H9 (cell line): ENCODE results near the gene PDE3A. TPM values are rescaled to one million over a fixed set of nuclear protein-coding genes. Genes with fewer than 3 reads are reported as not detected.

Experiments
- DNase-seq: peaks from one replicate; pipeline ENCODE4 v3.0.0-alpha.2; 2017
- H2AFZ ChIP-seq: one replicate; pipeline ENCODE4 v1.6.1; 2013; ENCODE audit warnings: mild to moderate bottlenecking, low read length, control low read depth, moderate library complexity
- H2AK5ac ChIP-seq: 2 replicates; pipeline ENCODE4 v1.6.1; 2013; ENCODE audit warnings: low read length, control low read depth, mixed read lengths; ENCODE audit not compliant: insufficient read length
- H2BK120ac ChIP-seq: one replicate; pipeline ENCODE4 v1.6.1; 2013; ENCODE audit warnings: low read depth, mild to moderate bottlenecking, low read length, control low read depth, inconsistent platforms; ENCODE audit not compliant: poor library complexity, severe bottlenecking
- H2BK12ac ChIP-seq: 2 replicates; pipeline ENCODE4 v1.6.1; 2013; ENCODE audit warnings: low read length, control low read depth, mixed read lengths, low read depth; ENCODE audit not compliant: insufficient read length
- H2BK15ac ChIP-seq: 2 replicates; pipeline ENCODE4 v1.6.1; 2013; ENCODE audit warnings: low read depth, low read length, control low read depth
- H2BK20ac ChIP-seq: one replicate; pipeline ENCODE4 v1.6.1; 2013; ENCODE audit warnings: low read depth, mild to moderate bottlenecking, low read length, control low read depth, inconsistent platforms; ENCODE audit not compliant: poor library complexity, severe bottlenecking
- H2BK5ac ChIP-seq: 2 replicates; pipeline ENCODE4 v1.6.1; 2013; ENCODE audit warnings: low read length, control low read depth, mixed read lengths; ENCODE audit not compliant: insufficient read length
- H3K14ac ChIP-seq: 2 replicates; pipeline ENCODE4 v1.6.1; 2013; ENCODE audit warnings: low read length, control low read depth; ENCODE audit not compliant: insufficient read depth
- H3K18ac ChIP-seq: 2 replicates; pipeline ENCODE4 v1.6.1; 2013; ENCODE audit warnings: low read depth, mild to moderate bottlenecking, mixed read lengths, low read length, control low read depth; ENCODE audit not compliant: insufficient read length
- H3K23ac ChIP-seq: 2 replicates; pipeline ENCODE4 v1.6.1; 2013; ENCODE audit warnings: low read length, control low read depth, mixed read lengths, low read depth; ENCODE audit not compliant: insufficient read length
- H3K23me2 ChIP-seq: 2 replicates; pipeline ENCODE4 v1.6.1; 2013; ENCODE audit warnings: low read depth, mild to moderate bottlenecking, mixed read lengths, low read length, control low read depth; ENCODE audit not compliant: insufficient read length, poor library complexity, severe bottlenecking
- H3K27ac ChIP-seq: 2 replicates; pipeline ENCODE4 v1.5.1; 2013; ENCODE audit warnings: low read length, control low read depth, mixed read lengths, low read depth; ENCODE audit not compliant: insufficient read length
- H3K27me3 ChIP-seq: 2 replicates; pipeline ENCODE4 v1.6.1; 2013; ENCODE audit warnings: low read length, control low read depth, inconsistent platforms; ENCODE audit not compliant: insufficient read depth
- H3K4ac ChIP-seq: 2 replicates; pipeline ENCODE4 v1.6.1; 2013; ENCODE audit warnings: low read depth, mild to moderate bottlenecking, control low read depth, inconsistent platforms, low read length, moderate library complexity
- H3K4me1 ChIP-seq: 2 replicates; pipeline ENCODE4 v1.6.1; 2013; ENCODE audit warnings: low read length, control low read depth, inconsistent platforms; ENCODE audit not compliant: insufficient read depth
- H3K4me2 ChIP-seq: 2 replicates; pipeline ENCODE4 v1.6.1; 2013; ENCODE audit warnings: low read length, control low read depth, mixed read lengths; ENCODE audit not compliant: insufficient read length, insufficient read depth
- H3K56ac ChIP-seq: 2 replicates; pipeline ENCODE4 v1.6.1; 2013; ENCODE audit warnings: low read depth, mild to moderate bottlenecking, mixed read lengths, low read length, control low read depth; ENCODE audit not compliant: insufficient read length
- H3K79me1 ChIP-seq: 2 replicates; pipeline ENCODE4 v1.6.1; 2013; ENCODE audit warnings: low read depth, mild to moderate bottlenecking, moderate library complexity, low read length, control low read depth, inconsistent platforms; ENCODE audit not compliant: insufficient read depth, poor library complexity, severe bottlenecking
- H3K79me2 ChIP-seq: 2 replicates; pipeline ENCODE4 v1.6.1; 2013; ENCODE audit warnings: low read length, control low read depth, inconsistent platforms; ENCODE audit not compliant: insufficient read depth
- H3K9ac ChIP-seq: 2 replicates; pipeline ENCODE4 v1.6.1; 2013; ENCODE audit warnings: low read length, control low read depth, mixed read lengths; ENCODE audit not compliant: insufficient read length; ENCODE audit errors: extremely low read depth
- H3K9me3 ChIP-seq: one replicate; pipeline ENCODE4 v1.6.1; 2013; ENCODE audit warnings: low read depth, low read length, inconsistent platforms; ENCODE audit not compliant: control insufficient read depth
- H3T11ph ChIP-seq: one replicate; pipeline ENCODE4 v1.6.1; 2013; ENCODE audit warnings: mild to moderate bottlenecking, low read length, control low read depth, inconsistent platforms
- H4K20me1 ChIP-seq: one replicate; pipeline ENCODE4 v1.6.1; 2013; ENCODE audit not compliant: control insufficient read depth, insufficient read length, insufficient read depth
- H4K5ac ChIP-seq: 2 replicates; pipeline ENCODE4 v1.6.1; 2013; ENCODE audit warnings: low read depth, mild to moderate bottlenecking, mixed read lengths, low read length, control low read depth; ENCODE audit not compliant: insufficient read length
- H4K8ac ChIP-seq: replicated peaks from 2 replicates; pipeline ENCODE4 v1.6.1; 2013; ENCODE audit warnings: low read length, control low read depth, mixed read lengths, low read depth; ENCODE audit not compliant: insufficient read length
- H4K91ac ChIP-seq: 2 replicates; pipeline ENCODE4 v1.6.1; 2013; ENCODE audit warnings: low read depth, mild to moderate bottlenecking, moderate library complexity, mixed read lengths, low read length, control low read depth; ENCODE audit not compliant: insufficient read length
- H3K27ac Mint-ChIP-seq, 3 experiments: 2 replicates in 2 of 3; 3 replicates in 1 of 3; pipeline ENCODE4 v1.8.0; 2020 to 2021; ENCODE audit warnings: mixed read lengths in 3 of 3, mild to moderate bottlenecking in 1 of 3, moderate library complexity in 1 of 3
- H3K27me3 Mint-ChIP-seq: 2 replicates; pipeline ENCODE4 v1.8.0; 2021; ENCODE audit warnings: low read depth, mild to moderate bottlenecking, moderate library complexity, mixed read lengths
- H3K36me3 Mint-ChIP-seq, 3 experiments: 2 replicates in 2 of 3; 3 replicates in 1 of 3; pipeline ENCODE4 v1.8.0; 2020 to 2021; ENCODE audit warnings: low read depth in 3 of 3, mixed read lengths in 3 of 3; ENCODE audit not compliant: insufficient read depth in 1 of 3
- H3K4me1 Mint-ChIP-seq, 2 experiments: 2 replicates each; pipeline ENCODE4 v1.8.0; 2020; ENCODE audit warnings: mixed read lengths in 2 of 2
- H3K4me3 Mint-ChIP-seq, 2 experiments: 2 replicates in 1 of 2; 3 replicates in 1 of 2; pipeline ENCODE4 v1.8.0; 2020 to 2021; ENCODE audit warnings: mild to moderate bottlenecking in 2 of 2, mixed read lengths in 2 of 2, moderate library complexity in 1 of 2
- H3K9me3 Mint-ChIP-seq, 2 experiments: 2 replicates in 1 of 2; 3 replicates in 1 of 2; pipeline ENCODE4 v1.8.0; 2020; ENCODE audit warnings: mild to moderate bottlenecking in 2 of 2, mixed read lengths in 2 of 2, moderate library complexity in 1 of 2
- WGBS: extraction: QIAGEN DNeasy Blood & Tissue Kit; methylation state at CpG from one replicate; pipeline ENCODE4 v1.1.7; 2013; ENCODE audit warnings: missing lambda C conversion rate, low lambda C conversion rate, mixed read lengths; ENCODE audit not compliant: insufficient read length; ENCODE audit errors: extremely low coverage; 5-methylcytosine and 5-hydroxymethylcytosine counted together
- total RNA-seq: library from RNA; stranded (reverse); gene quantifications from 2 replicates; pipeline ENCODE4 v1.2.1, GENCODE V29; 2021
- TF ChIP-seq, protein P1 (sequence below): fragments of 200-600 bp; sonication (generic); conservative IDR thresholded peaks from 3 replicates; pipeline ENCODE4 v1.8.0; 2021; ENCODE audit warnings: antibody characterized with exemption, mild to moderate bottlenecking

The PDE3A gene
- total RNA-seq, 1 experiment from 2014 or later, result 3.0 TPM

DNA sequence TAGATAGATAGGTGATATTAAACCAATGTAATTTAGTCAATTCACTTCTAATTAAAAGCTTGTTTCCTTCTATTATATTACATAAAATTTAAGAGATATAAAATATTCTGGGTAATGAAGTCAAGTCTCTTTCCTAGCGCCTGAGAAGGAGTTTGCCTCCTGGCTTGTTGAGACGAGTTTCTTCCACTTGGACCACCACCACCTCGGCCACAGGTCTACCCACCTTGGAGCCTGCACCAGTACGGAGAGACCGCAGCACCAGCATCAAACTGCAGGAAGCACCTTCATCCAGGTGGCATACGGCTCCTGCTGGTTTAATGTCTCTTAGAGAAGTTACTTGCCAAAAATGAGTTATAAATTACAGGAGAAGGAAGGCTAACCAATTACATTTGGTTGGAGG lies 247.8 kb downstream of the PDE3A start:
- Histone ChIP-seq H3K56ac (no peak overlapping the region), H3K9me3 (no peaks in the 10 kb centered on the region), H3K23me2 (no peaks in the 10 kb centered on the region), H3T11ph (no peak overlapping the region), H3K79me1 (no peaks in the 10 kb centered on the region), H4K91ac (no peak overlapping the region), H3K18ac (no peak overlapping the region), H3K9ac (no peak overlapping the region), H3K4me1 (no peaks in the 10 kb centered on the region), H3K4me2 (no peak overlapping the region), H2AK5ac (no peak overlapping the region), H3K79me2 (no peaks in the 10 kb centered on the region), H3K27ac (no peak overlapping the region), H2BK20ac (no peak overlapping the region), H2BK15ac (no peak overlapping the region), H2AFZ (no peak overlapping the region), H2BK5ac (no peak overlapping the region), H2BK120ac (no peak overlapping the region), H3K27me3 (no peaks in the 10 kb centered on the region), H2BK12ac (no peak overlapping the region), H4K8ac (no peak overlapping the region), H3K4ac (no peak overlapping the region), H4K20me1 (no peaks in the 10 kb centered on the region), H3K14ac (no peak overlapping the region), H3K23ac (no peak overlapping the region), H4K5ac (no peak overlapping the region)
- DNase-seq, result no peak
- Mint-ChIP-seq H3K27me3 (no peaks in the 10 kb centered on the region), H3K27ac (no peak overlapping the region), H3K9me3 (no peaks in the 10 kb centered on the region), H3K4me3 (no peak overlapping the region), H3K36me3 (no peaks in the 10 kb centered on the region), H3K4me1 (peaks cover 3 to 5% of the 10 kb centered on the region in 2 experiments; a peak in 3 of 4 replicates)
- TF ChIP-seq, protein P1, sequence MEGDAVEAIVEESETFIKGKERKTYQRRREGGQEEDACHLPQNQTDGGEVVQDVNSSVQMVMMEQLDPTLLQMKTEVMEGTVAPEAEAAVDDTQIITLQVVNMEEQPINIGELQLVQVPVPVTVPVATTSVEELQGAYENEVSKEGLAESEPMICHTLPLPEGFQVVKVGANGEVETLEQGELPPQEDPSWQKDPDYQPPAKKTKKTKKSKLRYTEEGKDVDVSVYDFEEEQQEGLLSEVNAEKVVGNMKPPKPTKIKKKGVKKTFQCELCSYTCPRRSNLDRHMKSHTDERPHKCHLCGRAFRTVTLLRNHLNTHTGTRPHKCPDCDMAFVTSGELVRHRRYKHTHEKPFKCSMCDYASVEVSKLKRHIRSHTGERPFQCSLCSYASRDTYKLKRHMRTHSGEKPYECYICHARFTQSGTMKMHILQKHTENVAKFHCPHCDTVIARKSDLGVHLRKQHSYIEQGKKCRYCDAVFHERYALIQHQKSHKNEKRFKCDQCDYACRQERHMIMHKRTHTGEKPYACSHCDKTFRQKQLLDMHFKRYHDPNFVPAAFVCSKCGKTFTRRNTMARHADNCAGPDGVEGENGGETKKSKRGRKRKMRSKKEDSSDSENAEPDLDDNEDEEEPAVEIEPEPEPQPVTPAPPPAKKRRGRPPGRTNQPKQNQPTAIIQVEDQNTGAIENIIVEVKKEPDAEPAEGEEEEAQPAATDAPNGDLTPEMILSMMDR, result no peak
- no CpG with 5 or more reads among the region's 6 CpGs for WGBS
